ENCODE data around the gene HOXD8.

HOXD8 gene

GRCh38 chr2:176128982-176129796 lies at the start of gene HOXD8 (continued):
- TF ChIP-seq ZNF701 (tag by site-specific recombination; IDR thresholded peaks at IDR 0.05) = no peak
- peak; percentile 75; the same call in 1 of the 2 replicates for TF ChIP-seq PBX3 (CRISPR knock-in tag; IDR thresholded peaks at IDR 0.05)
- peak; percentile 68; the same call in 1 of the 2 replicates for TF ChIP-seq ZNF501 (tag by site-specific recombination; IDR thresholded peaks at IDR 0.05)
- no peak for TF ChIP-seq ZNF571 (tag by site-specific recombination; IDR thresholded peaks at IDR 0.05)
- TF ChIP-seq GLIS2 (tag by site-specific recombination; IDR thresholded peaks at IDR 0.05) = peak; percentile 72
- TF ChIP-seq ZNF26 (tag by site-specific recombination; IDR thresholded peaks at IDR 0.05) = no peak
- TF ChIP-seq KLF1 (tag by site-specific recombination; IDR thresholded peaks at IDR 0.05) = peak; percentile 67
- TF ChIP-seq ZBTB8A (tag by site-specific recombination; IDR thresholded peaks at IDR 0.05) = peak; percentile 95
- TF ChIP-seq KLF10 (tag by site-specific recombination; IDR thresholded peaks at IDR 0.05) = no peak; the same call in 1 of the 2 replicates
- no peak for TF ChIP-seq ZNF518A (tag by site-specific recombination; conservative IDR thresholded peaks at IDR 0.05; ENCODE audit: low read depth)
- peak; percentile 87 for TF ChIP-seq ZNF660 (tag by site-specific recombination; IDR thresholded peaks at IDR 0.05)
- peak; percentile 65; the same call in 1 of the 2 replicates for TF ChIP-seq ZNF24 (tag by site-specific recombination; IDR thresholded peaks at IDR 0.05)
- TF ChIP-seq ZNF324 (tag by site-specific recombination; IDR thresholded peaks at IDR 0.05) = no peak
- no peak for TF ChIP-seq ZNF560 (tag by site-specific recombination; IDR thresholded peaks at IDR 0.05; ENCODE audit: borderline replicate concordance)
- TF ChIP-seq ZNF211 (tag by site-specific recombination; IDR thresholded peaks at IDR 0.05; ENCODE audit: low read depth) = no peak
- no peak for TF ChIP-seq ZNF585B (tag by site-specific recombination; IDR thresholded peaks at IDR 0.05)
- no peak for TF ChIP-seq ZNF830 (tag by site-specific recombination; IDR thresholded peaks at IDR 0.05; ENCODE audit: low read depth)
- TF ChIP-seq SP3 (tag by site-specific recombination; IDR thresholded peaks at IDR 0.05) = peak; percentile 45
- no peak for TF ChIP-seq BCL11A (tag by site-specific recombination; IDR thresholded peaks at IDR 0.05; ENCODE audit: low read depth)
- no peak for TF ChIP-seq RBAK (tag by site-specific recombination; IDR thresholded peaks at IDR 0.05)
- peak; percentile 83 for TF ChIP-seq IKZF3 (tag by site-specific recombination; IDR thresholded peaks at IDR 0.05)
- no peak for TF ChIP-seq SETDB1 (IDR thresholded peaks at IDR 0.05; ENCODE audit: insufficient read length, low read length)
- TF ChIP-seq ATF2 (tag by site-specific recombination; IDR thresholded peaks at IDR 0.05; ENCODE audit: low read depth) = no peak
- peak; percentile 92; the same call in 1 of the 2 replicates for TF ChIP-seq ZBTB7A (tag by site-specific recombination; IDR thresholded peaks at IDR 0.05; ENCODE audit: low read depth)
- TF ChIP-seq ZFP69B (tag by site-specific recombination; IDR thresholded peaks at IDR 0.05) = peak; percentile 99
- 0 out of 2 replicates have a peak, but pooled peaks have one; percentile 29 for TF ChIP-seq ZNF664 (tag by site-specific recombination; IDR thresholded peaks at IDR 0.05)
- no peak for TF ChIP-seq ZBTB1 (tag by site-specific recombination; IDR thresholded peaks at IDR 0.05)
- no peak for TF ChIP-seq ZNF488 (tag by site-specific recombination; IDR thresholded peaks at IDR 0.05)
- peak; percentile 13; the same call in 1 of the 2 replicates for TF ChIP-seq ZNF513 (tag by site-specific recombination; IDR thresholded peaks at IDR 0.05)
